HepG2 (cell line): ENCODE data around the gene GSTK1. TPM values are rescaled to one million over a fixed set of nuclear protein-coding genes. Genes with fewer than 3 reads are reported as not detected.

Experiments used
- ATAC-seq: fragments of 200-7000 bp; cut with Tn5 transposase; 3 replicates; pipeline ENCODE4 v1.9.1; 2020; ENCODE audit warnings: mild to moderate bottlenecking, moderate library complexity
- BruUV-seq: library from RNA; stranded (reverse); fragments of 400-500 nt; replicated peaks from 2 replicates; lab custom pipeline; 2021; lab: Mats Ljungman, UMichigan
- CTCF ChIA-PET: fragments of 300-600 bp; formaldehyde crosslinking; extraction: SDS; loops from one replicate; lab custom pipeline; 2021; ENCODE audit warnings: low total read pairs, inconsistent platforms, low intra/inter-chr PET ratio; lab: Yijun Ruan, JAX
- POLR2A ChIA-PET: fragments of 350-600 bp; sonication (Branson Sonifier 250); formaldehyde crosslinking; loops from one replicate; lab custom pipeline; 2020; ENCODE audit warnings: antibody characterized with exemption, inconsistent platforms; lab: Yijun Ruan, JAX
- DNase-seq: peaks from one replicate; pipeline ENCODE4 v3.0.0-alpha.2; 2015; ENCODE audit warnings: low spot score
- FAIRE-seq: peaks from 3 replicates; lab custom pipeline; 2011; peaks lifted over from hg19 to GRCh38; lab: Jason Lieb, UNC
- H2AFZ ChIP-seq: one replicate; pipeline ENCODE4 v1.6.1; 2011; ENCODE audit warnings: low read length, inconsistent platforms
- H3K27ac ChIP-seq: fragments of 300-600 bp; 3 replicates; pipeline ENCODE4 v1.8.0; 2011; ENCODE audit warnings: mixed run types, mild to moderate bottlenecking, mixed read lengths, low read length, inconsistent platforms; ENCODE audit not compliant: insufficient read depth; ENCODE audit errors: extremely low read length
- H3K27me3 ChIP-seq, 2 experiments: fragments of 200-600 bp in 1 of 2; 2 replicates in 1 of 2; 3 replicates in 1 of 2; pipeline versions ENCODE4 v1.6.0 to v1.8.0; 2011; ENCODE audit warnings: low read length in 2 of 2, mild to moderate bottlenecking in 2 of 2, moderate library complexity in 2 of 2, inconsistent platforms in 1 of 2; ENCODE audit not compliant: insufficient read depth in 2 of 2, control insufficient read depth in 1 of 2
- H3K36me3 ChIP-seq, 2 experiments: fragments of 200-600 bp in 1 of 2; replicated peaks in 1 of 2; 2 replicates in 1 of 2; 3 replicates in 1 of 2; pipeline versions ENCODE4 v1.5.1 to v1.8.0; 2011; ENCODE audit warnings: low read length in 2 of 2, inconsistent platforms in 1 of 2; ENCODE audit not compliant: insufficient read depth in 2 of 2, control insufficient read depth in 1 of 2
- H3K4me1 ChIP-seq: 2 replicates; pipeline ENCODE4 v1.5.1; 2012; ENCODE audit warnings: low read length, inconsistent platforms; ENCODE audit not compliant: insufficient read depth
- H3K4me2 ChIP-seq: 2 replicates; pipeline ENCODE4 v1.6.0; 2011; ENCODE audit warnings: low read depth, low read length, inconsistent platforms
- H3K4me3 ChIP-seq, 3 experiments: fragments of 200-600 bp in 1 of 3; sonication (generic), shearing (Covaris generic) in 1 of 3; replicated peaks in 1 of 3; 2 replicates each; pipeline ENCODE4 v1.5.1; 2011 to 2016; ENCODE audit warnings: low read length in 3 of 3, inconsistent platforms in 2 of 3, low read depth in 2 of 3, mild to moderate bottlenecking in 2 of 3, control low read depth in 1 of 3, mixed read lengths in 1 of 3; ENCODE audit not compliant: insufficient read depth in 1 of 3
- H3K79me2 ChIP-seq: one replicate; pipeline ENCODE4 v1.6.1; 2011; ENCODE audit warnings: low read length, inconsistent platforms; ENCODE audit not compliant: insufficient read depth
- H3K9ac ChIP-seq: 2 replicates; pipeline ENCODE4 v1.6.0; 2011; ENCODE audit warnings: mild to moderate bottlenecking, low read depth, low read length, inconsistent platforms; ENCODE audit not compliant: insufficient read depth
- H3K9me3 ChIP-seq: 2 replicates; pipeline ENCODE4 v1.5.1; 2012; ENCODE audit warnings: mild to moderate bottlenecking, low read length
- H4K20me1 ChIP-seq: 2 replicates; pipeline ENCODE4 v1.6.0; 2011; ENCODE audit warnings: inconsistent platforms, mild to moderate bottlenecking, low read length, moderate library complexity; ENCODE audit not compliant: insufficient read depth
- AKNA ChIP-seq: sonication (generic); formaldehyde crosslinking; IDR thresholded peaks from 2 replicates; pipeline ENCODE4 v1.4.0; 2020; ENCODE audit warnings: missing genetic modification reagents, borderline replicate concordance
- CBX5 ChIP-seq: sonication (generic); formaldehyde crosslinking; IDR thresholded peaks from 2 replicates; pipeline ENCODE4 v1.4.0; 2020; ENCODE audit warnings: missing genetic modification reagents, borderline replicate concordance
- DMAP1 ChIP-seq: IDR thresholded peaks from 2 replicates; pipeline ENCODE4 v1.6.1; 2016
- DNMT1 ChIP-seq: sonication (generic); formaldehyde crosslinking; IDR thresholded peaks from 2 replicates; pipeline ENCODE4 v1.5.1; 2020; ENCODE audit warnings: mild to moderate bottlenecking, missing genetic modification reagents
- FOXO1 ChIP-seq: sonication (generic); formaldehyde crosslinking; IDR thresholded peaks from 2 replicates; pipeline ENCODE4 v1.4.0; 2020; ENCODE audit warnings: missing genetic modification reagents
- HMG20B ChIP-seq: conservative IDR thresholded peaks from 2 replicates; pipeline ENCODE4 v1.6.1; 2016; ENCODE audit warnings: missing genetic modification reagents, missing compliant biosample characterization
- HNF4A ChIP-seq: sonication (generic); formaldehyde crosslinking; IDR thresholded peaks from 2 replicates; pipeline ENCODE4 v1.4.0; 2020; ENCODE audit warnings: missing genetic modification reagents
- TBP ChIP-seq: sonication (generic); formaldehyde crosslinking; IDR thresholded peaks from 2 replicates; pipeline ENCODE4 v1.5.0; 2020; ENCODE audit warnings: missing genetic modification reagents
- ZBTB43 ChIP-seq: sonication (generic); formaldehyde crosslinking; conservative IDR thresholded peaks from 2 replicates; pipeline ENCODE4 v1.4.0; 2020; ENCODE audit warnings: missing genetic modification reagents
- ZNF619 ChIP-seq: sonication (generic); formaldehyde crosslinking; IDR thresholded peaks from 2 replicates; pipeline ENCODE4 v1.4.0; 2020; ENCODE audit warnings: mild to moderate bottlenecking, missing genetic modification reagents
- ZNF773 ChIP-seq: sonication (generic); formaldehyde crosslinking; IDR thresholded peaks from 2 replicates; pipeline ENCODE4 v1.4.0; 2020; ENCODE audit warnings: missing genetic modification reagents, borderline replicate concordance
- WGBS: methylation state at CpG from one replicate; pipeline ENCODE4 v1.1.6; 2017; ENCODE audit warnings: low lambda C conversion rate; 5-methylcytosine and 5-hydroxymethylcytosine counted together
- in situ Hi-C: cut with HindIII; loops from 2 replicates; pipeline ENCODE4 v1.10.0; 2017; ENCODE audit warnings: low pct_unique_long_range_greater_than_20kb; ENCODE audit not compliant: extremely low pct_ligation_motif_present
- intact Hi-C: fragments of 100-400 bp; cut with micrococcal nuclease; formaldehyde crosslinking; loops from one replicate; pipeline ENCODE4 v1.10.0; 2022; ENCODE audit not compliant: unreplicated experiment
- polyA plus RNA-seq, 8 experiments: library from polyadenylated mRNA; depleted of rRNA in 3 of 8; stranded (reverse) in 7 of 8; unstranded in 1 of 8; fragments of >200 nt; fragmentation: Illumina TruSeq in 4 of 8; extraction: Trizol in 4 of 8; gene quantifications; 2 replicates each; pipeline versions ENCODE4 v1.2.1 to v1.2.3, GENCODE V29; 2011 to 2016; ENCODE audit warnings: low read depth in 4 of 8, missing spikeins in 1 of 8, mixed read lengths in 1 of 8; ENCODE audit not compliant: insufficient read depth in 1 of 8
- total RNA-seq, 5 experiments: library from RNA; depleted of rRNA; stranded (reverse); fragments of >200 nt; fragmentation: Illumina TruSeq; extraction: Trizol; gene quantifications; 2 replicates each; pipeline ENCODE4 v1.2.3, GENCODE V29; 2016; ENCODE audit warnings: low read depth in 1 of 5
- TF ChIP-seq, protein P1 (sequence below): sonication (generic); formaldehyde crosslinking; IDR thresholded peaks from 2 replicates; pipeline ENCODE4 v1.4.0; 2020; ENCODE audit warnings: missing genetic modification reagents

Gene GSTK1
- total and polyA plus RNA-seq, 2 of the 13 experiments (the other 11 are each of a cell fraction or from before 2014, with no cell fraction given), result 64.6 to 92.1 TPM

- CTCF ChIA-PET, result no interaction called here
- H3K4me2 ChIP-seq, result no peak overlapping the region
- no peak for FAIRE-seq
- H3K9ac ChIP-seq, result no peak overlapping the region
- no peak for DNase-seq
- H4K20me1 ChIP-seq, result no peaks in the 10 kb centered on the region
- POLR2A ChIA-PET, result no interaction called here
- ATAC-seq, result no peak
- BruUV-seq, result no TSS peak
- no peak overlapping the region for H3K4me3 ChIP-seq
- intact Hi-C loops (no loop called here), in situ Hi-C loops (no loop called here)
- H2AFZ ChIP-seq, result no peak overlapping the region
- no peaks in the 10 kb centered on the region for H3K36me3 ChIP-seq
- no peaks in the 10 kb centered on the region for H3K79me2 ChIP-seq
- H3K9me3 ChIP-seq, result peaks cover 6% of the 10 kb centered on the region; the same call in 1 of the 2 replicates
- WGBS, result 30% methylated on average over 3 of the region's 3 CpGs
- no peak overlapping the region for H3K27ac ChIP-seq
- H3K4me1 ChIP-seq, result peaks cover 7% of the 10 kb centered on the region; the same call in 1 of the 2 replicates
- H3K27me3 ChIP-seq, result 0 out of 5 replicates have a peak, but pooled peaks cover 0 to 1% of the 10 kb centered on the region in 2 experiments
- TF ChIP-seq CBX5 (CRISPR knock-in tag), result no peak
- TF ChIP-seq FOXO1 (CRISPR knock-in tag), result no peak
- TF ChIP-seq DNMT1 (CRISPR knock-in tag), result no peak
- TF ChIP-seq ZNF773 (CRISPR knock-in tag), result no peak
- no peak for TF ChIP-seq HNF4A
- TF ChIP-seq AKNA (CRISPR knock-in tag), result no peak
- no peak for TF ChIP-seq DMAP1 (CRISPR knock-in tag)
- TF ChIP-seq HMG20B, result no peak
- TF ChIP-seq TBP, result no peak
- TF ChIP-seq, protein P1, sequence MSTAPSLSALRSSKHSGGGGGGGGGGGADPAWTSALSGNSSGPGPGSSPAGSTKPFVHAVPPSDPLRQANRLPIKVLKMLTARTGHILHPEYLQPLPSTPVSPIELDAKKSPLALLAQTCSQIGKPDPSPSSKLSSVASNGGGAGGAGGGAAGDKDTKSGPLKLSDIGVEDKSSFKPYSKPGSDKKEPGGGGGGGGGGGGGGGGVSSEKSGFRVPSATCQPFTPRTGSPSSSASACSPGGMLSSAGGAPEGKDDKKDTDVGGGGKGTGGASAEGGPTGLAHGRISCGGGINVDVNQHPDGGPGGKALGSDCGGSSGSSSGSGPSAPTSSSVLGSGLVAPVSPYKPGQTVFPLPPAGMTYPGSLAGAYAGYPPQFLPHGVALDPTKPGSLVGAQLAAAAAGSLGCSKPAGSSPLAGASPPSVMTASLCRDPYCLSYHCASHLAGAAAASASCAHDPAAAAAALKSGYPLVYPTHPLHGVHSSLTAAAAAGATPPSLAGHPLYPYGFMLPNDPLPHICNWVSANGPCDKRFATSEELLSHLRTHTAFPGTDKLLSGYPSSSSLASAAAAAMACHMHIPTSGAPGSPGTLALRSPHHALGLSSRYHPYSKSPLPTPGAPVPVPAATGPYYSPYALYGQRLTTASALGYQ, result no peak
- TF ChIP-seq ZBTB43, result no peak
- no peak for TF ChIP-seq ZNF619 (CRISPR knock-in tag)
Measured at GRCh38 chr7:143236408-143236990, 26.7 kb upstream of the GSTK1 start.
